Hematopoietic multipotent progenitor cell treated with erythropoietin and hydrocortisone succinate and interleukin-3 and kit ligand, for 4 days (in vitro differentiated cells): ENCODE measurements around the gene ZDHHC14.
"Not testable (repeated sequence)": the region's sequence is repeated elsewhere in the genome, so short reads cannot be mapped to it uniquely, and the experiment has no call there.

ENCODE experiments used
- DNase-seq: peaks from one replicate; pipeline ENCODE4 v3.0.0-alpha.2; 2015

ZDHHC14 gene

DNA sequence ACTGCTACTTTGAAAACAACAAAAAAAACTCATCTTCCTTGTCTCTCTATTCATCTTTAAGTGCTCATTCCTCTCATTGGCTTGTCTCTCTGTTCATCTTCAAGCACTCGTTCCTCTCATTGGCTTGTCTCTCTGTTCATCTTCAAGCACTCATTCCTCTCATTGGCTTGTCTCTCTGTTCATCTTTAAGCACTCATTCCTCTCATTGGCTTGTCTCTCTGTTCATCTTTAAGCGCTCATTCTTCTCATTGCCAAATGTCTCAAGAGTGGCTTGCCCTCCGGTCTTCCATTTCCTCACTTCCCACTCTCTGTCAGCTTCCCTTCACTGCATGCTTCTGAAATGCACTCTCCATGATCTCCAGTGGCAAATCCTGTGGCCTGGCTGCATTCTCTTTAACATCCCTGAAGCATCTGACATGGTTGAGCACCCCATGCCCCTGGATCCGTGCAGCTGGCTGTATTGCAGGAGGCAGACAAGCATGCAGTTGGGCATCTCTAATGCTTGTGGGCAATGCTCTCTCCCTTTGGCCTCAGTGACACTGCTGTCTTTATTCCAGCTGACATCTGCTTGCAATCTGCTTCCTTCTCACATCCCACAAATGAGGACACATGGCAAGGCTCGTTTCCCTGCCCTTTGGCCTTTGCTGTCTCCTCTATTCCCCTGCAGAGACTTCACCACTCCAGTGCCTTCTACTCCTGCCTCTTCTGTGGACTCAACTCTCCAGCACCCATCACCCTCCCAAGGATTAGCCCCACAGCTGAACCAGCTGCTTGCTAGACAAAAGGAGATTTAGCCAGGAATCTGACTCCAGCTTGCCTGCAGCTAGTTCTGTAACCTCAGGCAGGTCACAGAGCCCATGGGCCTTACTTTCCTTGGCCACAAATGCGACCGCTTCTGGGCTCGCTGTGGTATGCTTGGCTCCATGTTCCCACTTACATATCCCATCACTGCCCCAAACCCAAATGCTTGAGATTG lies 298.9 kb downstream of the ZDHHC14 start:
- no peak for DNase-seq

DNA sequence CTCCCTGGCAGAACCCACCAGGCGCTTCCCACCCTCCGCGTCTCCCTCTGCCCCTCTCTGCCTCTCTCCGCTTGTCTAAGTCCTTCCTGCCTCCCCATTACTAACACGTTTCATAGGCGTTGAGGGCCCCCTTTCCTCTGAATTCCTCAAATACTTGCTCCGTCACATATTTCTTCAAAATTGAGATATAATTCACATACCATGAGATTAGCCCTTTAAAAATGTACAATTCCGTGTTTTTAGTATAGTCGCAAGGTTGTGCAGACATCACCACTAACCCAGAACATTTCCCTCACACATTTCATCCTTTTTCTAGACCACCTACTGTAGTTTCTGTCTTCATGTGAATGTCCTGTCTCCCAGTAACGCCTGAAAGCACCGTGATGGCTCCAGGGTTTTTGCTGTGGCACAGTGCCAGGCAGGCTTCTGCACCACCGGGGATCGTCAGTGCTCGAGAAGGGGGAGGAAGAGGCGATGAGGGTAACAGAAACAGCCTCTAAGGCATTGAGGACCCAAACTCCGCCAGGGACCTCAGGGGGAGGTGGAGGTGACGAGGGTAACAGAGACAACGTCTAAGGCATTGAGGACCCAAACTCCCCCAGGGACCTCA lies 300.2 kb downstream of the ZDHHC14 start:
- no peak for DNase-seq

DNA sequence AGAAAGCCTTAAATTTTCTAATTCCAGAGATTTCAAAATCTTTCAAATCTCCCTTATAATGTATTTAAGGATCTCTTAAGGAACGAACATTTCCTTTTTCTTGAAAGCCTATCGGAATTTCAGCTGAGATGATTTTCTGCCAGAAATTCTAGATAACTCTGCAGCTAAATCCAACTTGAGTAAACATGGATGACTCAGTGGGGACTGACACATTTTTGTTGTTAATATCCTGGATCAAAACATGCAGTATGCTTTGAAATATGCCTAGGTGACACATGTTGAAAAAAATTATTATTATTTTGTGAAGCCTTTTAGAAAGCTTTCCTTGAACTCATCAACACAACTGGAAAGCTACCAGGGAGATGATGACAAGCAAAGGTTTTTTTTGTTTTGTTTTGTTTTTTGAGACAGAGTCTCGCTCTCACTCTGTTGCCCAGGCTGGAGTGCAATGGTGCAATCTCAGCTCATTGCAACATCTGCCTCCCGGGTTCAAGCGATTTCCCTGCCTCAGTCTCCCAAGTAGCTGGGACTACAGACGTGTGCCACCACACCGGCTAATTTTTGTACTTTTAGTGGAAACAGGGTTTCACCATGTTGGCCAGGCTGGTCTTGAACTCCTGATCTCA lies 302.0 kb downstream of the ZDHHC14 start:
- no peak for DNase-seq

- no peak for DNase-seq
Observed at GRCh38 chr6:157683707-157684106, 302.7 kb downstream of the ZDHHC14 start.

- DNase-seq = no peak
Observed at GRCh38 chr6:157684620-157685299, 303.8 kb downstream of the ZDHHC14 start.

DNA sequence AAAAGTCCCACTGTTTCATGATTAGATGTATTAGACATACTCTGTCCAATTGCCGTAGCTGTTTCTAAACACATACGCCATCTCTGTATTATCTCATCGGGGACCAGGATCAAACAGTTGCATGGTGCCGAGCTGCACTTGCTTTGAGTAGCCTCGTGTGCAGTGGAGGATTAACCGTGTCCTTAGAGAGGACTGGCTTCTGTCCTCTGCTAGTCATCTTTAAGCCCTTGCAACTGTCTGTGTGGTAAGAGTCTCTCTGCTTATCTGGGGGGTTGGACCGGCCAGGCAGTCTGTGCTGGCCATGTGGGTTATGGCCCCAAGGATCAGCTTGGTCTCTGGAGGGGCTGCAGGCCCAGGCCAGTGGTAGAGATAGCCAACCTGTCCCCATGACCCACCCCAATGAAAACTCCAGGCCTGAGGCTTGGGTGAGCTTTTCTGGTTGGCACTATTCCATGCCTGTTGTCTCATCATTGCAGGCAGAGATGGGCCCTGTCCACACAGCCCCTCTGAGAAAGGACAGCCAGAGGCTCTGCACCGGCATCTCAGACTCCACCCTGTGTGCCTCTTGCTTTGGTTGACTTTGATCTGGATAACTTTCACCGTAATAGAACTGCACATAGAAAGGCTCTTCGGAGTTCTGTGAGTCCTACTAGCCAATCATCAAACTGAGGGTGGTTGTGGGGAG lies 304.7 kb downstream of the ZDHHC14 start:
- no peak for DNase-seq

GRCh38 chr6:157688275-157688959 lies 307.4 kb downstream of the ZDHHC14 start:
- DNase-seq = no peak

DNA sequence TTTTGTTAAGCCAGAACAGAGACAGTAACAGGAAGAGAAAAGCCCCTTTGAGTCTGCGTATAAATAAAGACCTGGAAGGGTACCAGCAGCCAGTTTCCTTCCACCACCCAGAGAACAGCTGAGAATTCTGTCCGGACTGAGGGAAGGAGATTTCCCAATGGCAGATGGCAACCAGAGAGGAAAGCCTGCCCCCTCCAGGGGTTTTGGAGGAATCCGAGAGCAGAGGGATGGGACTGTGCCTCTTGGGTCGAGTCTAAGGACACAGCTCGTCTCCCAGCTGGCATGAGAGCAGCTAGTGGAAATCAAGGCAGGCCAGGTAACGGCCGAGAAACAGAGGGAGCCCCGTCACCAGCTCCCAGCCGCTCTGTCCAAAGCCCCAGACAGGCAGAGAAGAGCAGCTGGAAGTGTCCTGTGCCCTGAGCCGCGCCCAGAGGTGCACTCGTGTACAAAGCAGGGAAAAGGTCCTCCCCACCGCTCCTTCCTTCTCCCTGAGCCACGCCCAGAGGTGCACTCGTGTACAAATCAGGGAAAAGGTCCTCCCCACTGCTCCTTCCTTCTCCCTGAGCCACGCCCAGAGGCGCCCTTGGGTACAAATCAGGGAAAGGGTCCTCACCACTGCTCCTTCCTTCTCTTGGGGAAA lies 308.1 kb downstream of the ZDHHC14 start:
- DNase-seq = no peak

DNA sequence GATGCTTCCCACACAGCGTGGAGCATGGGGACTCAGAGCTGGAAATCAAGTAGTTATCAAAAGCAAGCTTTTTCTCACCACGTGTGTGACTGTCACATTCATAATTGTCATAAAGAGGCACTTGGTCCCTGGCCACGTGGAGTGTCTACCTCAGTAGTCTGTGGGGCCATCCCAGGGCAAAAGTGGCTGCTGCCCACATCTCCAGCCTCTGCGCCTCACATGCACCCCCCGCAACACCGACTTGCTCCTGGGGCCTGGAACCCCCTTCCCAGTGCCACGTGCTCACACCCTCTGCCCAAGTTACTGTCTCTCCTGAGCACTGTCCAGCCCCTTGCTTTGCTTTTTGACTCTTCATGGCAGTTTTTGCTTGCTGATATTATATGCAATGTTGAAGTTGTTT lies 308.9 kb downstream of the ZDHHC14 start:
- DNase-seq = no peak

- DNase-seq = no peak
Observed at GRCh38 chr6:157690441-157691210, 309.6 kb downstream of the ZDHHC14 start.

DNA sequence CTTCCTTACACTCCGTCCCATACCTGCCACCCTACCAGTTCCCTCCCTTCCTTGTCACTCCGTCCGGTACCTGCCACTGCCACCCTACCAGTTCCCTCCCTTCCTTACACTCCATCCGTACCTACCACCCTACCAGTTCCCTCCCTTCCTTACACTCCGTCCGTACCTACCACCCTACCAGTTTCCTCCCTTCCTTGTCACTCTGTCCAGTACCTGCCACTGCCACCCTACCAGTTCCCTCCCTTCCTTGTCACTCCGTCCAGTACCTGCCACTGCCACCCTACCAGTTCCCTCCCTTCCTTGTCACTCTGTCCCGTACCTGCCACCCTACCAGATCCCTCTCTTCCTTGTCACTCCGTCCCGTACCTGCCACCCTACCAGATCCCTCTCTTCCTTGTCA lies 310.6 kb downstream of the ZDHHC14 start:
- DNase-seq = not testable (repeated sequence)

- DNase-seq = no peak
Observed at GRCh38 chr6:157693867-157694266, 312.9 kb downstream of the ZDHHC14 start.

GRCh38 chr6:157695301-157696040 lies 314.5 kb downstream of the ZDHHC14 start:
- DNase-seq = no peak

DNA sequence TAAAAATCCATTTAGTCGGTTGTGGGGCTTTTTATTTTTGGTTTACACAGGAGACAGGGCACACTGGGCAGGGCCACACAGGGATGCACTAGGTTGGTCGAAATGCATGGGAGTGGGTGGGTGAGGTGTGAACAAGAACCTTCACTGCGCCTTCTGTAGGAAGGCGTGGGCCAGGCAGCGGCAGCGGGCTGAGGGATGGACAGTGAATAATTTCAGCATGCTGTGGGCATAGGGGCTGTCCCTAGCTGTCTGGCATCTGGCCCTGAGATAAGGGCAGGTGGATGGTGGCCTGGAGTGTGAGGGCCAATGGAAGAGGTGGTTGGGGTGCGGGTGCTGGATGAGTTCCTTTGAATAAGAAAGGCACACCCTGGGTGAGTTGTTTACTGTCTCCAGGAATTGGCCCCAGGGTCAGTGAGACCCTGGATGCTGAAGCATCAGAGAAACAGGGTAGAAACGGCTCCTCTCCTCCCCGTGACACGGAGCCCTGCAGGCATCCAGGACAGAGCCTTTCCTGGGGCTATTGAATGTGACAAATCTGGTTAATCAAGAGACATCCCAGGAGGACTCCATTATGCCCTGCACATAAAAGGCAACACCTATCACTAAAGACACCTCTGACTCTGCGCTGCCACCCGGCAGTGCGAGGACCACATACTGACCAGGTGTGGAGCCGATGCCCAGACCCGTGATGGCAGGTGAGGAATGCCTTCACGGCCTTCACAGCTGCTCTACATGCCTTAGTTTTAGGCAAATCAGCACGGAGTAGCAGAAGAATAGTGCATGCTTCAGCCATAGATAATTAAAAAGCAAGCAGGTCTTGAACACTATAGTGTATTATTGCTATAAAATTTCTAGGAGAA lies 319.0 kb downstream of the ZDHHC14 start:
- no peak for DNase-seq

DNA sequence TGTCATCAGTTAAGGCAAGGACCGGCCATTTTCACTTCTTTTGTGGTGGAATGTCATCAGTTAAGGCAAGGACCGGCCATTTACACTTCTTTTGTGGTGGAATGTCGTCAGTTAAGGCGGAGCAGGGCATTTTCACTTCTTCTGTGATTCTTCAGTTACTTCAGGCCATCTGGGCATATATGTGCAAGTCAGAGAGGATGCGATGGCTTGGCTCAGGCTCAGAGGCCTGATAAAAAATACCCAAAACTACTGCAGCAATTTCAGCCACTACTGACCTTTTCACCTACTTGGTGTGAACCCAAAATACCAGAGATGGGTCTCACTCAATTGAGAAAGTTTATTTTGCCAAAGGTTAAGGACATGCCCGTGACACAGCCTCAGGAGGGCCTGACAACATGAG lies 325.4 kb downstream of the ZDHHC14 start:
- not testable (repeated sequence) for DNase-seq

DNA sequence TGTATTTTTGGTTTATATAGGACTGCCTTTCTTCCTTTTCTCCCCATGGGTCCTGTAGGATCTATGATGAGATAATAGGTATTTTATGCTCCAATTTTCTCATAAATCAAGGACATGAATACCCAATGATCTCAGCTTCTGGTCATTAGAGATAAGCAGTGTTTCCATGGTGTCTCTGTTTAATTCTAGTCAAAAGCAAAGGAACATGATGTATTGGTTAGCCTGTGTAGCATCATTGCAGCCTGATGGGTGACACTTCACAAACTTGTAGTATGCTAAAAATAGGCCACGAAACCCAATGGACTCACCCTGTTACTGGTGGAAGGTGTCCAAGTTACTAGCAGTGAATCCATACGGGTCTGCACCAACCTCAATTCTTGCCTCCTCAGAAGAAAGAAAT lies 325.9 kb downstream of the ZDHHC14 start:
- DNase-seq = peak; percentile 18

- DNase-seq = no peak
Observed at GRCh38 chr6:157707576-157707975, 326.6 kb downstream of the ZDHHC14 start.

DNA sequence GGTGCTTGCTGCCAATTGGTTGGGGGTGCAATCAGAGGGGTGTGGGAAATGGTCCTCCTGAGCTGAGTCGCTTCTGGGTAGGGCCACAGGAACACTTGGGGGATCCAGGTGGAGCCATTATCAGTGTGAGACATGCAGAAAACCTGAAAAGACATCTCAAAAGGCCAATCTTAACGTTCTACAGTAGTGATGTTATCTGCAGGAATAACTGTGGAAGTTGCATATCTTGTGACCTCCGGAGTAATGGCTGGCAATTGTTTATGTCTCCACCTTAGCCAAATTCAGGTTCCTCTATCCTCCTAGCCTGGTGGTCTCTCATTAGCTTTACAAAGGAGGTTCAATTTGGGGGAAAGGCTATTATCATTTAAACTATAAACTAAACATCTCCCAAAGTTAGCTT lies 327.2 kb downstream of the ZDHHC14 start:
- DNase-seq = no peak

DNA sequence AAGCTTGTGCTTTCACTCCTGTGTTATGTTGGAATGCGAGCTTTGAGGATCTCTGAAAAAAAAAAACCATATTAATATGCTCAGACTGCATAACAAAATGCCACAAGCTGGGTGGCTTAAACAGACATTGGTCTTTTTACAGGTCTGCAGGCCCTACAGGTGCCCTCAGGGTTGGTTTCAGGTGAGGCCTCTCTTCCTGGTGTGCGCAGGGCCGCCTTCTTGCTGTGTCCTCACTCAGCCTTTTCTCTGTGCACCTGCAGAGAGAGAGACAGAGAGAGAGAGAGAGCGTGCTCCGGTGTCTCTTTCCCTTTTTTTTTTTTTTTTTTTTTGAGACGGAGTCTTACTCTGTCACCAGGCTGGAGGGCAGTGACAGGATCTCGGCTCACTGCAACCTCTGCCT lies 327.9 kb downstream of the ZDHHC14 start:
- no peak for DNase-seq
